GM23248 (cell line): Measurements from ENCODE around the gene ADGRL3.

Experiments used
- EZH2 ChIP-seq: fragments of 200-600 bp; sonication (generic); IDR thresholded peaks from 2 replicates; pipeline ENCODE4 v1.6.1; 2018; ENCODE audit warnings: antibody characterized with exemption, mild to moderate bottlenecking; ENCODE audit not compliant: insufficient read depth, poor library complexity, severe bottlenecking
- EZH2phosphoT487 ChIP-seq: fragments of 200-600 bp; sonication (generic); IDR thresholded peaks from 2 replicates; pipeline ENCODE4 v1.6.1; 2018; ENCODE audit warnings: antibody characterized with exemption, moderate library complexity, mild to moderate bottlenecking, low read depth; ENCODE audit not compliant: insufficient read depth

DNA sequence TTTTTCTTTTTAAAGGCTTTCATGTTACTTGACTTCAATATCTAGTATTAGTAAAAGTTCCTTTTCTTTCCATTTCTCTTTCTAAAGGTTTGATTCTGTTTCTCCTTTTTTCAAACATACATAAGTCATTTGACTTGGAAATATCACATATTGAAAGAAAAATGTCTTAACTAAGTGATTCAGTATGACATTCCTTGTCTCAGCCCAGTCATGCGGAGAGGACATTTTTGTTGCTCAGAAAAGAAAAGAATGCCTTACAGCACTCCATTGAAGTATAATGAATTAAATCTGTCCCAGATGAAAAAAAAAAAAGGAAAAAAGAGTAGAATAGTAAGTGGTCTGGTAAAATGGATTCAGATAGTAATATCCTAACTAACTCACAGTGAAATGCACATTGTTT lies 466.1 kb downstream of the ADGRL3 start:
- TF ChIP-seq EZH2phosphoT487 (no peak), EZH2 (no peak)
